GM23248 (cell line): ENCODE results near the gene CDK13.
"Not testable (repeated sequence)": the region's sequence is repeated elsewhere in the genome, so short reads cannot be mapped to it uniquely, and the experiment has no call there.

Experiments used
- EZH2 ChIP-seq: fragments of 200-600 bp; sonication (generic); IDR thresholded peaks from 2 replicates; pipeline ENCODE4 v1.6.1; 2018; ENCODE audit warnings: antibody characterized with exemption, mild to moderate bottlenecking; ENCODE audit not compliant: insufficient read depth, poor library complexity, severe bottlenecking
- EZH2phosphoT487 ChIP-seq: fragments of 200-600 bp; sonication (generic); IDR thresholded peaks from 2 replicates; pipeline ENCODE4 v1.6.1; 2018; ENCODE audit warnings: antibody characterized with exemption, moderate library complexity, mild to moderate bottlenecking, low read depth; ENCODE audit not compliant: insufficient read depth

DNA sequence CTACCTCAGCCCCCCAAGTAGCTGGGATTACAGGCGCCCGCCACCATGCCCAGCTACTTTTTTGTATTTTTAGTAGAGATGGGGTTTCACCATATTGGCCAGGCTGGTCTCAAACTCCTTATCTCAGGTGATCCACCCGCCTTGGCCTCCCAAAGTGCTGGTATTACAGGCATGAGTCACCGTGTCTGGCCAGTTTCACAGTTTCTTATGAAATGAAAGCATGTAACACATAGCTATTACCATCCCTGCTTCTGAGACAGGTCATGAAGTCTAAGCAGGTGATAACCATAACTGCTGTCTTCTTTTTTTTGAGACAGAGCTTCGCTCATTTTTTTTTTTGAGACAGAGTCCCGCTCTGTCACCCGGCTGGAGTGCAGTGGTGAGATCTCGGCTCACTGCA is 34.2 kb upstream of the CDK13 start:
- not testable (repeated sequence) for TF ChIP-seq EZH2, EZH2phosphoT487
